Cardiac fibroblast (primary cell): ENCODE results near the gene PDCL2.
A peak's percentile ranks its signal among the peaks of the same experiment; 100 is the strongest.

Experiments
- DNase-seq, 2 donors: peaks; one replicate each; pipeline versions ENCODE4 v3.0.0 to v3.0.0-alpha.2; 2010; ENCODE audit warnings: low read depth in 2 of 2
- H3K4me3 ChIP-seq, 2 donors: replicated peaks in 1 of 2; 1 replicate in 1 of 2; 2 replicates in 1 of 2; pipeline ENCODE4 v1.5.1; 2011; ENCODE audit warnings: low read depth in 2 of 2, low read length in 2 of 2, mild to moderate bottlenecking in 2 of 2, moderate library complexity in 1 of 2
- CTCF ChIP-seq: IDR thresholded peaks from one replicate; pipeline ENCODE4 v1.5.1; 2011; ENCODE audit warnings: low read depth, mild to moderate bottlenecking, low read length, inconsistent platforms

PDCL2 gene

GRCh38 chr4:55592014-55592413 is at the start of gene PDCL2:
Gene PDCL2 (minus strand): TSS chr4:55592245. CDS start chr4:55592109, 136 bp downstream.
- TF ChIP-seq CTCF: no peak
- no peak within 1 kb of the TSS for H3K4me3 ChIP-seq
- no peak for DNase-seq

- H3K4me3 ChIP-seq: no peak overlapping the region
- TF ChIP-seq CTCF: no peak
- no peak for DNase-seq
Measured at GRCh38 chr4:55637272-55637820, 45.3 kb upstream of the PDCL2 start.

GRCh38 chr4:55636656-55636999 is 44.6 kb upstream of the PDCL2 start:
- TF ChIP-seq CTCF: no peak
- peak overlapping the region in 1 of 2 donors; percentile 33 for H3K4me3 ChIP-seq
- DNase-seq: no peak

GRCh38 chr4:55635741-55636655 is 44.0 kb upstream of the PDCL2 start, which contains the start of gene NMU:
Gene NMU (minus strand): TSS chr4:55636298. CDS start chr4:55636192, 106 bp downstream.
- DNase-seq: peak; percentile 5 to 12
- TF ChIP-seq CTCF: no peak
- H3K4me3 ChIP-seq: peak within 1 kb of the TSS; percentile 16 to 33

GRCh38 chr4:55635282-55635681 is 43.2 kb upstream of the PDCL2 start:
- no peak overlapping the region for H3K4me3 ChIP-seq
- no peak for TF ChIP-seq CTCF
- DNase-seq: no peak

- no peak for DNase-seq
- H3K4me3 ChIP-seq: no peak overlapping the region
- TF ChIP-seq CTCF: no peak
Measured at GRCh38 chr4:55634417-55635128, 42.5 kb upstream of the PDCL2 start.
